ENCODE results near the gene APOBEC4. TPM values are rescaled to one million over a fixed set of nuclear protein-coding genes. Genes with fewer than 3 reads are reported as not detected.

The APOBEC4 gene
- total and polyA plus RNA-seq, 2 of the 8 experiments (the other 6 are each of a cell fraction or from before 2014, with no cell fraction given): not detected

GRCh38 chr1:183622013-183622412 is 31.1 kb downstream of the APOBEC4 start:
- WGBS, 2 experiments (ENCODE audit: extremely low coverage in 1 of 2, insufficient coverage in 1 of 2, insufficient read length in 1 of 2, insufficient replicate concordance in 2 of 2, low coverage in 1 of 2, low lambda C conversion rate in 2 of 2, missing lambda C conversion rate in 1 of 2): 85% methylated on average over 1 of the region's 1 CpG; no CpG with 5 or more reads in 1 of the 2 experiments
- TF ChIP-seq MAFK (IDR thresholded peaks at IDR 0.05; ENCODE audit: low read depth, low read length) (no peak), TAF1 (IDR thresholded peaks at IDR 0.05; ENCODE audit: low read depth, low read length) (no peak), SP1 (IDR thresholded peaks at IDR 0.05; ENCODE audit: low read depth, low read length) (no peak), CEBPB (IDR thresholded peaks at IDR 0.05; ENCODE audit: low read depth, low read length) (no peak), BACH1 (IDR thresholded peaks at IDR 0.05; ENCODE audit: low read length) (no peak), CHD1 (IDR thresholded peaks at IDR 0.05; ENCODE audit: low read depth, low read length) (no peak), CHD2 (IDR thresholded peaks at IDR 0.05; ENCODE audit: low read length) (no peak), NRF1 (IDR thresholded peaks at IDR 0.05; ENCODE audit: low read depth, low read length) (no peak), E2F6 (IDR thresholded peaks at IDR 0.05) (no peak), KDM1A (IDR thresholded peaks at IDR 0.05; ENCODE audit: borderline replicate concordance, low read length) (no peak), CREB1 (IDR thresholded peaks at IDR 0.05) (no peak), TAF7 (optimal IDR thresholded peaks at IDR 0.05; ENCODE audit: borderline replicate concordance, low read depth, low read length) (no peak)
- TF ChIP-seq, protein P1, sequence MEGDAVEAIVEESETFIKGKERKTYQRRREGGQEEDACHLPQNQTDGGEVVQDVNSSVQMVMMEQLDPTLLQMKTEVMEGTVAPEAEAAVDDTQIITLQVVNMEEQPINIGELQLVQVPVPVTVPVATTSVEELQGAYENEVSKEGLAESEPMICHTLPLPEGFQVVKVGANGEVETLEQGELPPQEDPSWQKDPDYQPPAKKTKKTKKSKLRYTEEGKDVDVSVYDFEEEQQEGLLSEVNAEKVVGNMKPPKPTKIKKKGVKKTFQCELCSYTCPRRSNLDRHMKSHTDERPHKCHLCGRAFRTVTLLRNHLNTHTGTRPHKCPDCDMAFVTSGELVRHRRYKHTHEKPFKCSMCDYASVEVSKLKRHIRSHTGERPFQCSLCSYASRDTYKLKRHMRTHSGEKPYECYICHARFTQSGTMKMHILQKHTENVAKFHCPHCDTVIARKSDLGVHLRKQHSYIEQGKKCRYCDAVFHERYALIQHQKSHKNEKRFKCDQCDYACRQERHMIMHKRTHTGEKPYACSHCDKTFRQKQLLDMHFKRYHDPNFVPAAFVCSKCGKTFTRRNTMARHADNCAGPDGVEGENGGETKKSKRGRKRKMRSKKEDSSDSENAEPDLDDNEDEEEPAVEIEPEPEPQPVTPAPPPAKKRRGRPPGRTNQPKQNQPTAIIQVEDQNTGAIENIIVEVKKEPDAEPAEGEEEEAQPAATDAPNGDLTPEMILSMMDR (IDR thresholded peaks at IDR 0.05; ENCODE audit: control extremely low read depth in 1 of 3, insufficient read depth in 1 of 3, low read depth in 1 of 3, low read length in 3 of 3): no peak

More at GRCh38 chr1:183622013-183622412, 31.1 kb downstream of the APOBEC4 start:
- no peak for DNase-seq (ENCODE audit: low read depth in 1 of 2, low spot score in 2 of 2)
- Histone ChIP-seq H3K4me1 (replicated peaks in 1 of 4; ENCODE audit: control insufficient read depth in 3 of 4, insufficient read depth in 4 of 4, low read length in 3 of 4) (peaks cover 0 to 4% (median 0%) of the 10 kb centered on the region in 4 experiments; a peak in 1 of 7 replicates), H3K4ac (replicated peaks; ENCODE audit: insufficient read length, low read depth, low read length) (no peak overlapping the region), H3K36me3 (ENCODE audit: control insufficient read depth in 2 of 4, insufficient read depth in 4 of 4, low read length in 3 of 4) (peaks cover 0 to 3% (median 2%) of the 10 kb centered on the region in 4 experiments; a peak in 2 of 8 replicates), H3K79me2 (ENCODE audit: control insufficient read depth in 1 of 2, insufficient read depth in 2 of 2, low read length in 2 of 2) (no peaks in the 10 kb centered on the region), H3K4me2 (ENCODE audit: insufficient read depth in 1 of 2, low read depth in 2 of 2, low read length in 2 of 2) (no peak overlapping the region), H3K23me2 (ENCODE audit: low read depth, low read length) (no peaks in the 10 kb centered on the region), H3K9ac (replicated peaks in 1 of 4; ENCODE audit: extremely low read depth in 1 of 4, low read depth in 3 of 4, low read length in 3 of 4) (no peak overlapping the region), H4K8ac (ENCODE audit: extremely low read depth, insufficient read depth, low read length) (no peak overlapping the region), H2BK5ac (ENCODE audit: low read depth, low read length) (no peak overlapping the region), H4K91ac (replicated peaks; ENCODE audit: insufficient read length, low read length) (no peak overlapping the region), H4K20me1 (replicated peaks in 1 of 2; ENCODE audit: control insufficient read depth in 1 of 2, insufficient read depth in 2 of 2, low read length in 2 of 2) (no peaks in the 10 kb centered on the region), H3K14ac (ENCODE audit: insufficient read length) (no peak overlapping the region), H4K5ac (ENCODE audit: insufficient read length, low read depth, low read length) (no peak overlapping the region), H2BK120ac (replicated peaks; ENCODE audit: low read depth, low read length) (no peak overlapping the region), H2BK12ac (ENCODE audit: low read depth, low read length) (no peak overlapping the region), H2BK20ac (ENCODE audit: low read length) (no peak overlapping the region), H3K9me3 (ENCODE audit: insufficient read depth in 2 of 2, low read depth in 1 of 2, low read length in 1 of 2) (no peaks in the 10 kb centered on the region), H2AFZ (ENCODE audit: low read length) (no peak overlapping the region), H3K27ac (ENCODE audit: low read depth, low read length) (no peak overlapping the region), H3K56ac (replicated peaks; ENCODE audit: insufficient read length, low read depth, low read length) (no peak overlapping the region), H3K79me1 (ENCODE audit: low read depth, low read length) (no peaks in the 10 kb centered on the region), H2AK5ac (ENCODE audit: low read depth, low read length) (no peak overlapping the region), H3K23ac (ENCODE audit: insufficient read length) (no peak overlapping the region), H2BK15ac (ENCODE audit: low read length) (no peak overlapping the region), H3K27me3 (replicated peaks in 1 of 4; ENCODE audit: control insufficient read depth in 3 of 4, extremely low read depth in 1 of 4, insufficient read depth in 3 of 4, low read length in 3 of 4) (no peaks in the 10 kb centered on the region), H3K18ac (ENCODE audit: extremely low read depth, low read length) (no peak overlapping the region), H3K4me3 (ENCODE audit: extremely low read depth in 1 of 4, insufficient read depth in 2 of 4, low read depth in 3 of 4, low read length in 4 of 4) (no peak overlapping the region)
- ChIA-PET CTCF (ENCODE audit: partially characterized antibody) (interaction anchor here (0.8 to 2.4 kb wide), 12 partner anchors 11 to 387 kb away, joined by 3 to 19 read pairs (median 4); no protein-coding TSS in a partner anchor), POLR2A (ENCODE audit: partially characterized antibody) (no interaction called here)
- no peak for FAIRE-seq
